ENCODE measurements around the gene MRGPRG.

- TF ChIP-seq EZH2 (IDR thresholded peaks at IDR 0.05; ENCODE audit: borderline replicate concordance, low read depth, low read length, poor library complexity, severe bottlenecking) (no peak), CTCF (conservative IDR thresholded peaks at IDR 0.05; ENCODE audit: low read depth, low read length) (no peak)
Measured at GRCh38 chr11:3186166-3186953, 32.3 kb downstream of the MRGPRG start.
